ENCODE measurements around the gene SCGB1A1.
"Not testable (repeated sequence)": the region's sequence is repeated elsewhere in the genome, so short reads cannot be mapped to it uniquely, and the experiment has no call there.

Gene SCGB1A1

DNA sequence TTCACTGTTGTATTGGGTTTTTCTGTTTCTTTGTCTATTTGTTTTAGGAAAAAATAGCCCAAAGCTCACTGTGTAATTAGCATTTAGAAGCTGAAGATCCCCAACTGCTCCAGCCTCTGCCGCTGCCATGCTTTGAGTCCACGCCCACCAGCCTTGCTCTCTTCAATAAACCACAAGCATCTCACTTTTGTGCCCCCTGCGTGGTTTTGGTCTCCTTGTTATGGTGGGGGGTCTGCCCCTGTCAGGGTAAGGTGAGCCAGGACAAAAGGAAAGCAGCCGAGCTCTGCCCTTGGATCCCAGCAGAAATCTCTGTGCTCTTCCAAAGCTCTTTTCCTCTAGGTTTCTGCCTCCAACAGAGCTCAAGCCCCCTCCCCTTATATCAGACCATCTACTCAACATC lies 4.2 kb downstream of the SCGB1A1 start:
- no peak for DNase-seq

GRCh38 chr11:62427630-62428233 lies 8.9 kb downstream of the SCGB1A1 start:
- DNase-seq: no peak

- no peak for DNase-seq
Measured at GRCh38 chr11:62428871-62429560, 10.2 kb downstream of the SCGB1A1 start.

DNA sequence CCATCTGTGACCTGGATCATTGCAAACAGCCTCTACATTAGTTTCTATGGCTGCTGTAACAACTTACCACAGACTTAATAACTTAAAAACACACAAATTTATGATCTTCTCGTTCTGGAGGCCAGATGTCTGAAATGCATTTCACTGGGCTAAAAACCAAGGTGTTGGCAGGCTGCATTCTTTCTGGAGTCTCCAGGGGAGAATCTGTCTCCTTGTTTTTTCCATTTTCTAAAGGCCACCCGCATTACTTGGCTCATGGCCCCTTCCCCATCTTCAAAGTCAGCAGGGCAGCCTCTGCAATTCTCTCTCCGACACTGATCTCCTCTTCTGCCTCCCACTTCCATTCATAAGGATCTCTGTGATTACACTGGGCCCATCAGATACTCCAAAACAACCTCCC lies 11.6 kb downstream of the SCGB1A1 start:
- peak; percentile 75 for DNase-seq

DNA sequence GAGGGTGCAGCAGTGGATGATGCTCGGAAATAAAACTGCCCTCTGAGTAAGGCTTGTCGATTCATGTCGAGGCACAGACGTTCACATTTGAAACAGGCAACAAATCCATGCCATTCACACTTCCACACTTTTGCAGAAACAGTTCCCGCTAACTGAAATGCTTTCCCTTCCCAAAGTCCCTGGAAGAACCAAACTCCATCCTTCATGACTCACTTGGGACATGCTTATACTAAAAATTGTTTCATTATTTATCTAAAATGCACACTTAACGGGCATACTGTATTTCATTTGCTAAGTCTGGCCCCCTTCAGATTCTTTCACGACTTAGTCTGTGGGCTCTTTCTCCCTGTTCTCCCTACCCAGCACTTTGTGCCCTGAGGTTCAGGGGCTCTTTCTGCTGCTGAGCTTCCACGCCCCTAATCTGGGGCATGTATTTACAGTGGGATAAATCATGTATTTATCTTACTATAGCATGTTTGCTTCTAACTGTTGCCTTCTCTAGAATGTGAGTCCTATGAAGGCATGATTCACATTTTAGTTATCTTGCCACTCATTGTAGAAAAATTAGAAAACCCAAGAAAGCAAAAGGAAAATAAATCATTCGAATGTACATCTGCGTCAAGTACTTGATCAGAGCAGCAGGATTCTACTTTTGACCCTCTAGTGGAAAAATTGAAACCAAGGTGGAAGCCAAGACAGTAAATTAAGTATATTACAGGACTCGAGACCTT lies 12.5 kb downstream of the SCGB1A1 start:
- no peak for DNase-seq

- no peak for DNase-seq
Measured at GRCh38 chr11:62432695-62433094, 13.9 kb downstream of the SCGB1A1 start.

DNA sequence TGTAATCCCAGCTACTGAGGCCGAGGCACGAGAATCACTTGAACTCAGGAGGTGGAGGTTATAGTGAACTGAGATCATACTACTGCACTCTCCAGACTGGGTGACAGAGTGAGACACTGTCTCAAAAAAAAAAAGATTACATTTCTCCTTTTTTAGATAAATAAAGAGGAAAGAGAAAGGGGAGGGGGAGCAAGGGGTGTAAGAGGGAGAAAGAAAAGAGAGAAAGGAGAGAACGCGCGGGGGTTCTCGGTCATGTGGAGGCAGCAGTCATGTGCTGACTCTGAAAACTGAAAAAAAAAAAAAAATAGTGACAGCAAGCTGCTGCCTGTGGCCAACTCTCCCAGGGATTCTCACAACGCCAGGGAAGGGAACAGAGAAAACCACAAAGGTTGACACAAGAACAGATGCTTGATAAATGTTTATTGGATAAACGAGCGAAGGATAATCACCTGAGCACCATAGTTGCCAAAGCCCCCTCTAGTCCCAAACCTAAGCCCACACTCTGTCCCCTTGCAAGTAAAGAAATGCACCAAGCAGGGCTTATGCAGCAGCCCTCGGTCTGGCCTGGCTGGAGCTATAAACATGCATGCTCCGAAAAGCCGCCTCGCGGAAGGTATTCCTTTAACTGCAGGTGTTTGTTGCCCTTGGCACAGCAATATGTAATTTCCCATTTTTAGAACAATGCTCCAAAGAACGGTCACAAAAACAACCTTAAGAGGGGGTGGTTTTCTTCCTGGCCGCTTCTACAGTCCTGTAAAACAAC lies 14.5 kb downstream of the SCGB1A1 start:
- no peak for DNase-seq

DNA sequence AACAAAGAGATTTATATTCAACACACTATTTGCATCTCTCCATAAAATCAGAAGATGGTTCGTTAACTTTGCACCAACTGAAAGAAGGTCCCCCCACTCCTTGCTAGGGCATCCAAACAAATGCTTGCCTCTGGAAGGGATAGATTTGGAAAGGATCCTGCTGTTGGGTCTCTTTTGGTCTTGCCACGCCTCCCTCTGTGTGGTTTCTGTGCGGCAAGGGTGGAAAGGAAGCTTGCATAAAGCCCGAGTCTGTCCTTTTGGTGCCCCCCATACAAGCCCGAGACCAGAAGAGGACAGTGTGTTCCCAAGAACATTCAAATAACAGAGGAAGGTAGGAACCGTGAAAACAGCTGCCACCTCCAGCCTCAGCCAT lies 15.1 kb downstream of the SCGB1A1 start:
- no peak for DNase-seq

GRCh38 chr11:62435846-62436660 lies 17.2 kb downstream of the SCGB1A1 start:
- DNase-seq: no peak

DNA sequence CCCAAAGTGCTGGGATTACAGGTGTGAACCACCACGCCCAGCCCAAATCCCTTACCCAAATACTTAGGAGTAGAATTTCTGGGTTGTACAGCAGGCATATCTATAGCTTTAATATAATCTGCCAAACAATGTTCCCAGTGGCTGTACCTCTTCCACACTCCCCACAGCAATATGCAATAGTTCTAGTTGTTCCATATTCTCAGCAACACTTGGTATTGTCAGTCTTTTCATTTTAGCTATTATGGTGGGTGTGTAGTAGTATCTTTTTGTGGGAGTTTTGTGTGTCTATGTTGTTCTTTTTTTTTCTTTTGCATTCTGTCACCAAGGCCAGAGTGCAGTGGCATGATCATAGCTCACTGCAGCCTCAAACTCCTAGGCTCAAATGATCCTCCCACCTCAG lies 18.8 kb downstream of the SCGB1A1 start:
- no peak for DNase-seq

DNA sequence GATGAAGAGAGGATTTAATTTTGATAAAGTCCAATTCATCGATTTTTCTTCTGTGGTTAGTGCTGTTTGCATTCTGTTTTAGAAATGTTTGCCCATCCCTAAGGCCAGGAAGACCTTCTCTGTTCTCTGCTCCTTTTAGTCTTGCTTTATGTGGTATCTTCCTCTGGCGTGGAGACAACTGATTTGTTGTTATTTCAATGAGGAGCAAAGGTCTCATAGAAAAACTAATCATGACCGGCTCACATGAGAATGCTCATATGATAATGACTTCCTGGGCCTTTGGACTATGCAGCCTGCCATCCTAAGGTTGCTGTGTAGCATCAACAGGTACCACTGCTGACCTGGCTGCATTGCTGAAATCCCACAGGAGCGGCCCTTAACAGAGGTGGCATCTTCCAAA lies 19.8 kb downstream of the SCGB1A1 start:
- DNase-seq: no peak

DNA sequence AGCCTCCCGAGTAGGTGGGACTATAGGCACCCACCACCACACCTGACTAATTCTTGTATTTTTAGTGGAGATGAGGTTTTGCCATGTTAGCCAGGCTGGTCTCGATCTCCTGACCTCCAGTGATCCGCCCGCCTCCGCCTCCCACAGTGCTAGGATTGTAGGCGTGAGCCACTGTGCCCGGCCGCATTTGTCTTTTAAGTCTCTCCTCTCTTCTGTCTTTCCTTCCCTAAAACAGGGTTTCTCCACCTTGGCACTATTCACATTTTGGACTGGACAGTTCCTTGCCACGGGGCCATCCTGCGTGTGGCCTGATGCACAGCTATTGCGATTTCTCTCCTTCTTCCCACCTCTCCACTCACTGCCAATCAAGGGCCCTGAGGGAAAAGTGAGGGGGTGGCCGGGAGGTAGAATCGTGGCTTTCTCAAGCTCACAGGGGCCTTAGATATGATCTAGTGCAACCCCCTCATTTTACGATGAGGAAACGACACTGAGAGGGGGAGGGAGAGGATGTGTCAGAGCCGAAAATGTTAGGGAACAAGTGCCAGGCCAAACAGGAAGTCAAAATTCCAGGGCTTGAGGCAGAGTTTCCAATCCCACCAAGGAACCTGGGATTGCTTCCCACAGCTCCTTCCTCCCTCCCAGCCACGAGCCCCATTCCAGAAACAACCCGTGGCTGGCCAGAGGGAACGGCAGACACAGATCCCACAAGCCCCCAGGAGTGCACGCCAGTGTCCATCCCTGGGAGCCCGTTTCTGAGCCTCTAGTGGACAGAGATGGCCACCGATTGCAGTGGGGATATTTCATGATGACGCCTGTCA lies 21.2 kb downstream of the SCGB1A1 start:
- DNase-seq: peak; percentile 84

DNA sequence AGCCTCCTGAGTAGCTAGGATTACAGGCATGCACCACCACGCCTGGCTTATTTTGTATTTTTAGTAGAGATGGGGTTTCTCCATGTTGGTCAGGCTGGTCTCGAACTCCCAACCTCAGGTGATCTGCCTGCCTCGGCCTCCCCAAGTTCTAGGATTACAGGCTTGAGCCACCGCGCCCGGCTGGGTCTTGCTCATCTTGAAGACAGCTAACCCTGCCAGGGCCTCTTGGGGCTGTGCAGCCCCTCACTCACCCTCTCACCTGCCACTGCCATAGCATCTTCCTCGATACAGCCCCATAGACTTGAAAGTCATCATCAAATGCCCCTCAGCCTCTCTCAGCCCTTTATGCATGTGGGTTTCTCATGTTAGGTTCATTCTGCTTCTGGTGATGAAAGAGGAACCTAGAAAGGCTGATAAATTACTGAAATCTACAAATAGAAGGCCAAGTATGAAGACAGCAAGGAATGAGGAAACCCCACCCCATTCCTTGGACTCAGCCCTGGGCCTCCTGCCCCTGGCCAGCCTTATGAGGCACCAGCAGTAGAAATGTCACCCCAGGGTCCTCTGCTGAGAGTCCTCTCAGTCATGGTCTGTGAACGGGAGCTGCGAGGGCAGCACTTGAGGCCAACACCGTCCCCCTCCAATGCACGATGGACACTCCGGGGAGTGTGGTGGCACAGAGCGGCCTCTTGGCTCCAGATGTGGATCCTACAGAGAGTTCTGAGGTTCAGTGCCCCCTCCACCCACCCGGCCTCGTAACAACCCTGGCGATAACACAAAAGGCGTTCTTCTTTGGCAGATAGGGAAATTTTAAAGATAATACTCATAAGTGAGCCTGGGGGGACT lies 24.8 kb downstream of the SCGB1A1 start:
- DNase-seq: no peak

DNA sequence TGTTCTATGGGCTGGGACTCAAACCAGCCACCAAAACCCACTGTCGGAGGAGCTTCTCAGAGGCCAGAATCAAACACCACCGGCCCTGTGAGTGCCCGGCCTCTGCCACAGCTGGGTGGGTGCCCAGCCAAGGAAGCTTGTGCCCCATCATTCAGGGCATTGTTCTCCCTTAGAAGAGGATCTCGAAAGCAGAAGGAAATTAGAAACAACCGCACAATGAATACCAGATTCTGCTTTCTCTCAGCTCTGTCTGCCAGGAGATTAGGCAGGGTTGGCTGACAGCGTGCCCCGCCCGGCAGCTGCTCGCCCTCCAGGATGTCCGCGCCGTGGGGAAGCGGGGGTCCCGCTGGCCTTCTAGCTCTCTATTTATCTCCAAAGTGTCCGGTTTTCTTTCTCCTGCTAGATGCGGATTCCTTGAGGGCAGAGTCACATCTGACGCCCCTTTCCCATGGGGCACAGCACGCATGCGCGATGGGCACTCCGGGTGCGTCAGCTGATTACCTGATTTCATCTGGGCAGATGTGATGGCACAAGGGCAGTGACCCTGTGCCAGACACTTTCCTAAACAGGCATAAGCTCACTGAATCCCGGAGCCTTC lies 25.5 kb downstream of the SCGB1A1 start:
- DNase-seq: peak; percentile 75

DNA sequence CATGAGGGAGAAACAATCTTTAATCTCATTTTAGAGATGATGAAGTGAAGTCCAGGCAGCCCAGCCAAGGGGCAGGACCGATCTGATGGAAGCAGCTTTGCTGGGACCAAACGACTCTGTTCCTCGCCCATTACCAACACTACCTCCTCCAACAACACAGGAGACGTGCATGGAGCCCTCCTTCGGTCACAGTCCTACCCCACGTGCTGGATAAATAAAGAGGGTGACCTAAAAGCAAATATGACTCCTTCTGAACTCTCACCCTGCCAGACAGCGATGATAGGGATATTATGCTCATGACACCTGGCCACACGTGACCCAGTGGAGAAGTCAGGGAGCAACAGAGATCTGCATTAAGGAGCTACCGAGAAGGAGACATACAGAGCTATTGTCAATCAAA lies 26.0 kb downstream of the SCGB1A1 start:
- DNase-seq: no peak

DNA sequence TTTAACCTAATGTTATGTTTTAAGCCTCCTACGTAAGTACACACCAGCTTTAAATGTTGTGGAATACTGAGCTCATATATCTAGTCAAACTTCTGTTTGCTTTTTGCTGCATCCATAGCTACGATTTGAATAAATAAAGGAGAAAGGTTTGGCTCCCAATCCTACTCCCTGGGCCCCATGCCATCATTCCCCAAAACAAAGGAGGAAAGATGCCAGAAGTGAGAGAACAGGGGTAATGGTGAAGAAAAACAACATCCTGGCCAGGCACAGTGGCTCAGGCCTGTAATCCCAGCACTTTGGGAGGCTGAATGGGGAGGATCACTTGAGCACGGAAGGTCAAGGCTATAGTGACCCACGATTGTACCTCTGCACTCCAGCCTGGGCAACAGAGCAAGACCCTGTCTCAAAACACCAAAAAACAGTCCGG lies 26.5 kb downstream of the SCGB1A1 start:
- DNase-seq: peak; percentile 82

DNA sequence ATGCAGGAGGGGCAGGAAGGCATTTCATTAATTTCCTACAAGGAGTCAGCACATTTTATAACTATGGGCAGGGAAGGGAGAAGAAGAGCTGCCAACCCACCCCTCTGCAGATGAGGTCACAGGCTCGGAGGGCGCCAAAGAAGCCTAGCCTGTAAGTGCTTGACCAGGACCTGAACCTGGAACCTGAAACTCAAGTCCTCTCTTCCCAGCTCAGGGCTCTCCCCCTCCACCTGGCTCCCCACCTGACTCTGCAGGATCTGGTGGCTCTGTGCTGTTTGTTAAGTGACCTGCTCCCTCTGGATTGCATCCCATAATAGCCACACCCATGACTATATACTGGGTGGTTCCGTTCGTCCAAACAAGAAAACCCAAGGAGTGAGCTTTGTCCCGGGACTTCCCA lies 27.3 kb downstream of the SCGB1A1 start:
- no peak for DNase-seq

DNA sequence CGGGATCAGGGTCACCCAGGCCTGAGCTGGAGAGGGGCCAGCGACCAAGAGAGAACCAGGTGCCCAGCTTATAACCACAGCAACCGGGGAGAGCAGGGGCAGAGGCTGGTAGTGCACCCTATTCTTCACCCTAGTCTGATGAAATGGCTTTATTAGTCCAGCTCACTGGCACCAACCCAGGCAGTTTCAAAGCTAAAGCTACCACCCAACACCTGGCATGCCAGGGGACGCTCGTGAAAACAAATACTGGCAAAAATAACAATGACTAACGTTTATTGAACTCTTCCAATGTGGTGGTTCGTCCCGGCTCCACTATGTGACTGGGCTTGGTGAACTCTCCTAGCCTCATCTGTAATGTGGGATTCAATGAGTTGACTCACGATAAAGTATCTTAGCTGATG lies 30.6 kb downstream of the SCGB1A1 start:
- no peak for DNase-seq

DNA sequence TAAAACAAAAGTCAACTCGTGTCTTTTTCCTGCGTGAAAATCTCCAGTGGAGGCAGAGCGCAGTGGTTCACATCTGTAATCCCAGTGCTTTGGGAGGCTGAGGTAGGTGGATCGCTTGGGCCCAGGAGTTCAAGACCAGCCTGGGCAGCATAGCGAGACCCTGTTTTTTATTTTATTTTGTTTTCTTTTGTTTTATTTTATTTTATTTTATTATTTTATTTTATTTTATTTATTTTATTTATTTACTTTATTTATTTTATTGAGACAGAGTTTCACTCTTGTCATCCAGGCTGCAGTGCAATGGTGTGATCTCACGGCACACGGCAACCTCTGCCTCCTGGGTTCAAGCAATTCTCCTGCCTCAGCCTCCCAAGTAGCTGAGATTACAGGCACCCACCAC lies 31.1 kb downstream of the SCGB1A1 start:
- DNase-seq: not testable (repeated sequence)

GRCh38 chr11:62450543-62451240 lies 31.9 kb downstream of the SCGB1A1 start:
- no peak for DNase-seq

Data from left hindlimb (tissue), 1 donor.